Measurements from ENCODE around the gene SGTA.

The SGTA gene

GRCh38 chr19:2743099-2743498 lies 40.0 kb downstream of the SGTA start:
- Histone ChIP-seq H3K27ac (replicated peaks) (no peak overlapping the region), H3K4me3 (replicated peaks; ENCODE audit: insufficient read depth, low read length) (no peak overlapping the region), H3K27me3 (ENCODE audit: insufficient read depth, poor library complexity, severe bottlenecking) (no peaks in the 10 kb centered on the region)
- no peak for TF ChIP-seq CTCF (IDR thresholded peaks at IDR 0.05; ENCODE audit: insufficient read depth, low read length)
- no peak for TF ChIP-seq REST (IDR thresholded peaks at IDR 0.05; ENCODE audit: insufficient replicate concordance, low read depth)
- TF ChIP-seq GABPA (IDR thresholded peaks at IDR 0.05; ENCODE audit: low read depth): no peak
- TF ChIP-seq POLR2AphosphoS5 (IDR thresholded peaks at IDR 0.05; ENCODE audit: low read depth): no peak
- no peak for TF ChIP-seq SPI1 (IDR thresholded peaks at IDR 0.05; ENCODE audit: borderline replicate concordance, low read depth)
- DNase-seq (ENCODE audit: low read depth in 1 of 2, low spot score in 1 of 2): no peak

GRCh38 chr19:2740314-2740656 lies 42.8 kb downstream of the SGTA start:
- no peaks in the 10 kb centered on the region for H3K27me3 ChIP-seq (ENCODE audit: insufficient read depth, poor library complexity, severe bottlenecking)
- H3K4me3 ChIP-seq (replicated peaks; ENCODE audit: insufficient read depth, low read length): no peak overlapping the region
- DNase-seq (ENCODE audit: low read depth in 1 of 2, low spot score in 1 of 2): no peak
- TF ChIP-seq POLR2AphosphoS5 (IDR thresholded peaks at IDR 0.05; ENCODE audit: low read depth) (no peak), CTCF (IDR thresholded peaks at IDR 0.05; ENCODE audit: insufficient read depth, low read length) (no peak), REST (IDR thresholded peaks at IDR 0.05; ENCODE audit: insufficient replicate concordance, low read depth) (no peak), SPI1 (IDR thresholded peaks at IDR 0.05; ENCODE audit: borderline replicate concordance, low read depth) (no peak), GABPA (IDR thresholded peaks at IDR 0.05; ENCODE audit: low read depth) (no peak)
- no peak overlapping the region for H3K27ac ChIP-seq (replicated peaks)

- no peaks in the 10 kb centered on the region for H3K27me3 ChIP-seq (ENCODE audit: insufficient read depth, poor library complexity, severe bottlenecking)
- H3K4me3 ChIP-seq (replicated peaks; ENCODE audit: insufficient read depth, low read length): peak within 1 kb of the TSS; percentile 72
- peak; percentile 97 to 100 for DNase-seq (ENCODE audit: low read depth in 1 of 2, low spot score in 1 of 2)
- TF ChIP-seq SPI1 (IDR thresholded peaks at IDR 0.05; ENCODE audit: borderline replicate concordance, low read depth) (no peak), POLR2AphosphoS5 (IDR thresholded peaks at IDR 0.05; ENCODE audit: low read depth) (peak; percentile 34; the same call in 1 of the 2 replicates), CTCF (IDR thresholded peaks at IDR 0.05; ENCODE audit: insufficient read depth, low read length) (no peak), GABPA (IDR thresholded peaks at IDR 0.05; ENCODE audit: low read depth) (peak; percentile 97), REST (IDR thresholded peaks at IDR 0.05; ENCODE audit: insufficient replicate concordance, low read depth) (peak; percentile 100)
- peak within 1 kb of the TSS; percentile 85 for H3K27ac ChIP-seq (replicated peaks)
Measured at GRCh38 chr19:2739602-2740313, 43.3 kb downstream of the SGTA start, which contains the start of gene SLC39A3. SLC39A3 (minus strand) TSS chr19:2740017; CDS start chr19:2737257, 2,760 bp downstream.
